GM18858 (cell line): ENCODE data around the gene BAIAP2.
"Not testable (repeated sequence)": the region's sequence is repeated elsewhere in the genome, so short reads cannot be mapped to it uniquely, and the experiment has no call there.

ENCODE experiments used
- ATAC-seq: cut with Tn5 transposase; IDR thresholded peaks from one replicate; pipeline ENCODE4 v1.9.1; 2021; ENCODE audit not compliant: unreplicated experiment

Gene BAIAP2

DNA sequence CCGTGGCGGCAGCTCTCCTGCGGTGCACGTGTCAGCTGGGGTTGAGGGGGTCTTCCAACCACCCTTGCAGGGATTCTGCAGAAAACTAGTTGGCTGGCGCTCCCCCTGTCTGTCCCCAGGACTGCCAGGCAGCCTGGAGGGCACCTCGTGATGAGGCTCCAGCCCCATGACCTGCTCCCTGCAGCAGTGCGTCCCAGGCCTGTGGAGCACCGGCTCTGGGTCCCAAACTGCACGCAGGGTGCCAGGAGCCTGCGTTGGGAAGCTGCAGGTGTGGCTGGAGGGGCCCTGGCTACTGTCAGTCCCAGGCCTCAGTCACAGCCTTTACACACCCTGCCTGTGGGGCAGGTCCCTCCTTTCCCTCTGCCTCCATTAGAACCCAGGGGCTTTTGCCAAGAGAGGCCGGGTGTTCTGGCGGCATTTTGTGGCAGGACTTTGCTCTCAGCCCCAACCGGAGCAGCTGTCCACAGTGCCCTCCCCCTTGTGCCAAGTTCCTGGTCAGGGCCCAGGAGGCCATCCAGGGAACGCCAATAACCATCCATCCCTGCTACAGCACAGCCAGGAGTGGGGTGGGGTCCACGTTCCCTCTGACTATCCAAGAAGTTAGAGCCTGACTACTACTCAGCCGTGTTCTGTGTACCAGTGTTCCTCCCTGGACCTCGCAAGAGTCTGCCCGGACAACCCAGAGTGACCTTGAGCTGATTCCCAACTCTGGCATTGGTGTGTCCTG is 34.2 kb upstream of the BAIAP2 start:
- no peak for ATAC-seq

DNA sequence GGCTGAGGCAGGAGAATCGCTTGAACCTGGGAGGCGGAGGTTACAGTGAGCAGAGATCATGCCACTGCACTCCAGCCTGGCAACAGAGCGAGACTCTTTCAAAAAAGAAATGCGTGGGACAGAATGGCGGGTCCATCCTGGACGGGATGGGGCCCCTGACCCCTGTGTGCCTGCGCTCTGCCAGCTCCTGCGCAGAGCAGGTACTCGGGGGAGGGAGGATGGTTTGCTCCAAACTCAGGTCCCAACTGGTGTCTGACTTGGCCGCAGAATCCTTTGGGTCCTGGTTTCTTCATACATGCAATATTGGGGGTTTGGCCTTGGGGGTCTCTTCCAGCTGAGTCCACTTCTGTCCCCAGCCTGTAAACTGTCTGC is 33.0 kb upstream of the BAIAP2 start:
- ATAC-seq, result no peak

DNA sequence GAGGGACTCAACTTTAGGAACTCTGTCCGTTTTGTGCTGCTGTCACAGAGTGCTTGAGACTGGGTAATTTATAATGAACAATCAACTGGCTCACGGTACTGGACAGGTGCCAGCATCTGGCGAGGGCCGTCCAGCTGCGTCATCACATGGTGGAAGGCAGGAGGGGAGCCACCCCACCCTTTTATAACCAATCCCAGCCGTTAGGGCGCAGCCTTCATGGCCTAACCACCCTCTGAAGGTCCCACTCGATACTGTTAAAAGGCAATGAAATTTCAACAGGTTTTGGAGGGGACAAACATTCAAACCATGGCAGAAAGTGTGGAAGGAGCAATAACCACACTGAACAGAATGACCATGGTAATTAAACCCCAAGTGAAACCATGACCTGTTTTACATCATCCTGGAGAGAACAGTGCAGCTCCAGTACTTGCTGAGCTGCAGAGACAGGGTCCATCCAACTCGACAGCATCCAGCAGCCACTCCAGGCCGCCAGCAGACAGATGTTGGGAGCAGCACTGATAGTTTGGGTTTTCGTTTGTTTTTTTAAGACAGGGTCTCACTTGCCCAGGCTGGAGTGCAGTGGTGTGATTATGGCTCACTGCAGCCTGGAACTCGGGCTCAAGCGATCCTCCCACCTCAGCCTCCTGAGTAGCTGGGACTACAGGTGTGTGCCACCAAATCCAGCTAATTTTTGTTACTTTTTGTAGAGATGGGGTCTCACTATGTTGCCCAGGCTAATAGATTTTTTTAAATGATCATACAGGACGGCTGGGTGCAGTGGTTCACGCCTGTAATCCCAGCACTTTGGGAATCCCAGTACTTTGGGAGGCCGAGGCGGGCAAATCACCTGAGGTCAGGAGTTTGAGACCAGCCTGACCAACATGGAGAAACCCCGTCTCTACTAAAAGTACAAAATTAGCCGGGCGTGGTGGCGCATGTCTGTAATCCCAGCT is 32.3 kb upstream of the BAIAP2 start:
- ATAC-seq, result no peak

DNA sequence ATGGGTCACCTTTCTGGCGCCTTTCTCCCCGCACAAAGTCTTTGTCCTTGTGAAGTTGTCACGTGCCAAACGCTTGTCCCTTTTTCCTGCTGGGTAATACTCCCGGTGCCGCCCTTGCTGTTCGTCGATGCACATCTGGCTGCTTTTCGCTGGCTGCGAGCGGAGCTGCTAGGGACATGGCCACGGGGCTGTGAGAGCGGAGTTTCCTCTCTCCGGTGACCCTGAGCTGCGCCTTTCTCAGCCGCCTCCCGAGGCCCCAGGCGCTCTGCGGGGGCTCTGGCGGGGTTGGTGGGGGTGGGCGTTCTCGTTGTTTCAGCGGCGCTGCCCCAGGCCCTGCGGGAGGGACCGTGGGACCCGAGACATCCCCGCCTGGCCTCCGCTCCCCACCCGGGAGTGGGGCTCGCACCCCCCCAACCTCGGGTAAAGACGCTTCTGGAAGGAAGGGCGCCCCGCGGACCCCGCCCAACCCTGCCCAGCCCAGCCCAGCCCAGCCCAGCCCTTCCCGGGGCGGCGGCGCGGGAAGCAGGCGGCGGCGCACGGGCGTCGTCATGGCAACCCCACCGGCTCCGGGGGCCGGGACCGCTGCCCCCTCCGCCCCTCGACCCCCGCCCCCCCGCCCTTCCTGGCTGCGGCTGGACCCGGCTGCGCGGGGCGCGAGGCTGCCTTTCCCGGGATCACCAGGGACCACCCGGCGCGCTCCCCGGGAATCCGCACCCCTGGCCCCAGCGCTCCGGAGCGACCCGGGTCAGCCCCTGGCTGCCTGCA is 31.1 kb upstream of the BAIAP2 start:
- no peak for ATAC-seq

DNA sequence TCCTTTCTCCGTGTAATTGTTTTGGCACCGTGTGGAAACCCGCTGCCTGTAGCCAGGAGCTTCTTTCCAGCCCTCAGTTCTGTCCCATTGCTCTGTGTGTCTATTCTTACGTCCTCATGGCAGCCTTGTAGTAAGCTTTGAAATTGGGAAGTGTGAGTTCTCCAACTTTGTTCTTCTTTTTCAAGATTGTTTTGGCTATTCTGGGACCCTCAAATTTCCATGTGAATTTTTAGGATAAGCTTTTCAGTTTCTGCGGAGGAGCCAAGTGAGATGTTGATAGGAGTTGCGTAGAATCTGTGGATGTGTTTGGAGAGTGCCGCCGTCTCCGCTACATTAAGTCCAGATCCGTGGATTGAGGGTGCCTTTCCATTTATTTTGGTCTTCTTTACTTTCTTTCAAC is 28.1 kb upstream of the BAIAP2 start:
- ATAC-seq, result no peak

DNA sequence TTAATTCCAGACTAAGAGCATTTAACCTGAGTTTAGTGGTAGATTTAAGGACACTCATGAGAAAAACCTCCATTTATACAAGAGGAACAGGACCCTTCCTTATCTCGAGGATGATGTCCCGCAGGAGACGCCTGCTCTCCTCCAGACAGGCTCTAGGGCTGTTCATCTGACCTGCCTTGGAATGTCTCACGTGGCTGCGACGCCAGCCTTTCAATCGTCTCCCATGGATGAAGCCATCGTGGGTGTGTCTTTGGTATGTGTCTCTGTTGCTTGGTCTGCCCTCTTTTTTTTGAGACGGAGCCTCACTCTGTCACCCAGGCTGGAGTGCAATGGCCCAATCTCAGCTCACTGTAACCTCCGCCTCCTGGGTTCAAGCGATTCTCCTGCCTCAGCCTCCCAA is 26.8 kb upstream of the BAIAP2 start:
- ATAC-seq, result no peak

DNA sequence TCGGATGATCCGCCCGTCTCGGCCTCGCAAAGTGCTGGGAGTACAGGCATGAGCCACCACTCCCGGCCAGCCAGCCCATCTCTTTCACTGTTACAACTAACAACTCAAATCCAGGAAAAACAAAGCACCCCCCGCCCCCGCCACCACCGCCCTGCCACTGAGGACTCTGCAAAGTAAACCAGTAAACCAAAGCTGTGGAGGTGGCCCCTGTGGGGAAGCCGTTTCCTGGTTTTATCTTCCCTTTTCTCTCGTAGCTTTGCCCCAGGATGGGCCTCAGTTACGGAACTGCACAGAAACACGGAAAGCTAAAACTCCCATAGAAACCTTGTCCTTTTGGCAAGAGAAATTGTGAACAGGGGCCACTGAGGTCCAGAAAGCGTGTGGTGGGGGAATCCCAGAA is 25.8 kb upstream of the BAIAP2 start:
- no peak for ATAC-seq

DNA sequence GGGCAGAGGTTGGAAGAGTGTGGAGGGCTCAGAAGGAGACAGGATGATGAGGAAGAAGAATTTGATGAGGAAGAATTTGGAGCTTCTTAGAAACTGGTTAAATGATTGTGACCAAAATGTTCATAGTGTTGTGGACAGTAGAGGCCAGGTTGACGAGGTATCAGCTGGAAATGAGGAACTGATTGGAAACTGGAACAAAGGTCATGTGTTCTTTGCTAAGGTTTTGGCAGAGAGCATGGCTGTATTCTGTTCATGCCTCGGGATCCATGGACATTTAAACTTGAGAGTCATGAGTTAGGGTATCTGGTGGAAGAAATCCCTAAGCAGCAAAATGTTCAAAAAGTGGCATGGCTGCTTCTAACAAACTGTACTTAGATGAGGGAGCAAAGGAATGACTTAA is 24.0 kb upstream of the BAIAP2 start:
- ATAC-seq, result no peak

DNA sequence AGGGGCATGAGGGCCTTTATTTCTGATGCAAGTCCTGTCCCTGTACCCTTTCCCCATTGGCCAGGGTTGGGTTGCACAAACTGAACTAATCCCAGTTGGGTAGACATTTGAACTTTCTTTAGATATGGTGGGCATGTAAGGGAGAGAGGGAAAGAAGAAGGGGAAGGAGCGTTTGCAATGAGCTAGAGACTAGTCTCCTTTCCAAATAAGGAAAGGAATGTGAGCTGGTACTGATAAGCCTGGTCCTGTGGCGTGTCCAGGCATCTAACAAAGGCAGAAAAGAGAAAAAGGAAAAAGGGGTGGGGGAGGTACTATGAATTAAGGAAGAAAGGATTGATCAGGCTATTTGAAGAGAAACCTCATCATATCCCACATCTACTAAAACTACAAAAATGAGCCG is 23.0 kb upstream of the BAIAP2 start:
- ATAC-seq, result no peak

DNA sequence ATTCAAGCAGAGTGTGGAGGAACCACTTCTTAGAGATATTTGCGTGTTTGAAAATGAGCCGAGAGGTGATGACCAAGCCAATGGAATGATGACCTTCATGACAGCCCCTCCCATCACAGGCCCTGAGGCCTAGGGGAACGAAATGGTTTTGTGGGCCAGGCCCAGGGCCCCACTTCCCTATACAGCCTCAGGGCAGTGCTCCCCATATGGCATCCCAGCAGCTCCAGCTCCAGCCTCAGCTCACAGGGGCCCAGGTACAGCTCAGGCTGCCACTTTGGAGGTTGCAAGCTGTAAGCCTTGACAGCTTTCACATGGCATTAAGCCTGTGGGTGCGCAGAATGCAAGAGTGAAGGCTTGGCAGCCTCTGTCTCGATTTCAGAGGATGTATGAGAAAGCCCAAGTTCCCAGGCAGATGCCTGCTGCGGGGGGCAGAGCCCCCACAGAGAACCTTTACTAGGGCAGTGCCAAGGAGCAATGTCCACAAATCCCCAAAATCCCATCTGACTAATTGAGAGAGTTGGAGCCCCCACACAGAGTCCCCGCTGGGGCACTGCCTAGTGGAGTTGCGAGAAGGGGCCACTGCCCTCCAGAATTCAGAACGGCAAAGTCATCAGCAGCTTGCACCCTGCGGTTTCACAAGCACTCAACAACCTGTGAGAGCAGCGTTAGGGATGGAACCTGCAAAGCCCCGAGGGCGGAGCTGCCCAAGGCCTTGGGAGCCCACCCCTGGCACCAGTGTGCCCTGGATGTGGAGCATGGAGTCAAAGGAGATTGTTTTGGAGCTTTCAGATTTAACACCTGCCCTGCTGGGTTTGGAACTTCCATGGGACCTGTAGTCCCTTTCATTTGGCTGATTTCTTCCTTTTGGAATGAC is 22.1 kb upstream of the BAIAP2 start:
- ATAC-seq, result no peak

DNA sequence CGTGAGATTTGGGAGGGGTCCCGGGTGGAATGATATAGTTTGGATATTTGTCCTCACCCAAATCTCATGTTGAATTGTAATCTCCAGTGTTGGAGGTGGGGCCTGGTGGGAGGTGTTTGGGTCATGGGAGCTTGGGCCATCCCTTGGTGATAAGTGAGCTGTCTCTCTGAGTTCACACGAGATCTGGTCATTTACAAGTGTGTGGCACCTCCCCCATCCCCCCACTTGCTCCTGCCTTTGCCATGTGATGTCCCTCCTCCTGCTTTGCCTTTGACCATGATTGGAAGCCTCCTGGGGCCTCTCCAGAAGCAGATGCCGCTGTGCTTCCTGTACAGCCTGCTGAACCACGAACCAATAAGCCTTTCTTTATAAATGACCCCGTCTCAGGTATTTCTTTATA is 21.3 kb upstream of the BAIAP2 start:
- ATAC-seq, result no peak

DNA sequence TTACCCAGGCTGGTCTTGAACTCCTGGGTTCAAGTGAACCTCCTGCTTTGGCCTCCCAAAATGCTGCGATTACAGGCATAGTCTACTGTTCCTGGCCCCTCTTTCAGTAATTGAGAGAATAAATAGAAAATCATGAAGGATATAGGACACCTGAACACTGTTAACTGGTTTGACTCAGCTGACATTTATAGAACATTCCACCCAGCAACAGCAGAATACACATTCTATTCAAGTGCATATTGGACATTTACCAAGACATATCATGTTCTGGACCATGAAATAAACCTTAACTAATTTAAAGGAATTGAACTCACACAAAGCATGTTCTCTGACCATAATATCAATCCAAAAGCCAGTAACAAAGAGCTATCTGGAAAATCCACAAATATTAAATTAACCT is 19.8 kb upstream of the BAIAP2 start:
- no peak for ATAC-seq

DNA sequence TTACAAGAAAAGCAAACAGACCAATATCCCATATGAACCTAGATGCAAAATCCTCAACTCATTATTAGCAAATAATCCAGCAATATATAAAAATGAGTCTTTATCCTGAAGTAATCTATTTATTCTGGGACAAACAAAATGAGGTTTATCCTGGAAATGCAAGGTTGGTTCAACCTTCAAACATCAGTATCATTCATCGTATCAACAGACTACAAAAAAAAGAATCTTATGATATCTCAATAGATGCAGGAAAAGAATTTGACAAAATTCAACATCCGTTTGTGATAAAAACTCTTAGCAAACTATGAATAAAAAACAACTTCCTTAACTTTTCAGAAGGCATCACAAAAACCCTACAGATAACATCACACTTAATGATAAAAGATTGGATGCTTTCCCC is 18.4 kb upstream of the BAIAP2 start:
- no peak for ATAC-seq

DNA sequence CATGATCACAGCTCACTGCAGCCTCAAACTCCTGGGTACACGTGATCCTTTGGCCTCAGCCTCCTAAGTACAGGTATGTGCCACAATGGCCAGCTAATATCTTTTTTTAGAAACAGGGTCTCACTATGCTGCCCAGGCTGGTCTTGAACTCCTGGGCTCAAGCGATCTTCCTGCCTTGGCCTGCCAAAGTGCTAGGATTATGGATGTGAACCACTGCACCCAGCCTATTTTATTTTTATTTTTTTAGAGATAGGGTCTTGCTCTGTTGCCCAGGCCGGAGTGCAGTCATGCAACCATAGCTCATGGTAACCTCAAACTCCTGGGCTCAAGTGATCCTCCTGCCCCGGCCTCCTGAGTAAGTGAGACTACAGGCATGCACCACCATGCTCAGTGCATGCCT is 17.6 kb upstream of the BAIAP2 start:
- ATAC-seq, result not testable (repeated sequence)

DNA sequence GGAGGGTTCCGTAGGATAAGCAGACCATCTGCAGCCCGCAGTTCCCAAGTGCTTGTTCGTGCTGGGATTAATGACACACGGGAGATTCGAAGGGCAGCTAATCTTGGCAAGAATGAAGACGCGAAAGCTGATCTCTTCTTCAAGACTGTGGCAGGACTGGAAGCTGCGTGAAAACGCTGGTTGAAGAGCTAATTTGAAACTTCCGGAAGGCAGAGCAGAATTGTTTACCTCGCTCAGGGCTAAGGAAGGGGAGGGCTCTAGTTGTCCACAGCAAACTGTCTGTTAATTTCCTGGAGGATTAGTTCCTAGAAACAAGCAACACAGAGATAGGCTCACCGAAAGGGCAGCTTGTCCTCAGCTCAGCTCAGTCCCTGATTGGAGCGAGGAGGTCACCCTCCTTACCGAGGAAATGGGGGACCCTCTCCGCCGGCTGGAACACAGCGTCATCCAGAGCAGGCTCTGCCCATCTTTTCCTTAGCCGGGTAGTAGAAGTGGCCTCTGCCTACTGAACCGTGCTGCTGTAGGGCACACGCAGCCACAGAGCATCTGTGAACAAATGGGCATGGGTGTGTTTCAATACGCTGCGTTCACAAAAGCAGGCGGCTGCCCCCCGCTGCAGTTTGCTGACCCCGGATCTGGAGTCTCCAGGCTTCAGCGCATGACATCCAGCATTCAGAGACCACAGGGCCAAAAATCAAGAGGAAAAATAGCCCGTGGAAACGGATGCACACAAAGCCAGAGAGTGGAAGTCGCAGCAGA is 16.7 kb upstream of the BAIAP2 start:
- no peak for ATAC-seq

DNA sequence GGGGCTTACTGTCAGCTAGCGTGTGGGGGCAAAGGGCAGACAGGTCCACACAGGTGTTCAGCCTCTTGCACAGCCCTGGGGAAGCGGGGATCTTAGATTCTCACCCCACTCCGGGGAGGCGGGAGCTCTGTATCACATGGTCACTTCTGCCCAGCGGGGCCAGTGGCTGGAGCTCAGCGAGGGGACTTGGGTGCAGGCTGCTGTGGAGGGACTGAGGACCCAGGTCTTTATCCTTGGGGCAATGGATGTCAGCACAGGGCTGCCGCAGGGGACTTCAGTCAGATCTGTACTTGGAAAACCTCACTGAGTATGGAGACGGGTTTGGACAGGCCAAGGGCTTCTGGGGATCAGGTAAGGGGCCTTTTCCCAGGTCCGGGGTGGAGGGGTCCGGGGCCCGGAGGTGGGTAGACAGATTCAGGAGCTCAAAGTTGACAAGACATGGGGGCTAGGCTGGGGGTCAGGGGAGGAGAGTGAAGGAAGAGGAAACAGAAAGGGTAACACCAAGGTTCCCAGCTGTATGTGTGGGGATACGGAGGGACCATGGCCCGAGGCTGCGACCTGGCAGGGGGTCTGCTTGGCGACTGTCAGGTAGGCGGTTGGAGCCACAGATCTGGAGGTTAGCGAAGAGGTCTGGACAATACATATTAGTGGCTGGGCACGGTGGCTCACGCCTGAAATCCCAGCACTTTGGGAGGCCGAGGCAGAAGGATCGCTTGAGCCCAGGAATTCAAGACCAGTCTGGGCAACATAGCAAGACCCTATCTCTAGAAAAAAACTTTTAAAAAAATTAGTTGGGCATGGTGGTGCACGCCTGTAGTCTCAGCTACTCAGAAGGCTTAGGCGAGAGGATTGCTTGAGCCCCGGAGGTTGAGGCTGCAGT is 15.1 kb upstream of the BAIAP2 start:
- ATAC-seq, result no peak

DNA sequence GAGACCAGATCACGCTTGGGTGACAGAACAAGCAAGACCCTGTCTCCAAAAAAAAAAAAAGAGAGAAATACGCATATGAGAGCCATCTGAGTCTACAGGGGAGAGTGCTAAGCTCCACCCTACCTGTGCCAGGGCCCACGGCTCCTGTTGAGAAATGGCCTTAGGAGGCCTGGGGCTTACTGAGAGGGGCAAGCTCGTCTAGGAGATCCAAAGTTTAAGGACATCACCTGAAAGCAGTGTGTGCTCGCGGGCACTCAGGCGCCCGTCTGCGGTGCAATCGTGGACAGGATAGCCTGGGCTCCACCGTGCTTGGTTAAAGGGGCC is 14.5 kb upstream of the BAIAP2 start:
- ATAC-seq, result no peak

DNA sequence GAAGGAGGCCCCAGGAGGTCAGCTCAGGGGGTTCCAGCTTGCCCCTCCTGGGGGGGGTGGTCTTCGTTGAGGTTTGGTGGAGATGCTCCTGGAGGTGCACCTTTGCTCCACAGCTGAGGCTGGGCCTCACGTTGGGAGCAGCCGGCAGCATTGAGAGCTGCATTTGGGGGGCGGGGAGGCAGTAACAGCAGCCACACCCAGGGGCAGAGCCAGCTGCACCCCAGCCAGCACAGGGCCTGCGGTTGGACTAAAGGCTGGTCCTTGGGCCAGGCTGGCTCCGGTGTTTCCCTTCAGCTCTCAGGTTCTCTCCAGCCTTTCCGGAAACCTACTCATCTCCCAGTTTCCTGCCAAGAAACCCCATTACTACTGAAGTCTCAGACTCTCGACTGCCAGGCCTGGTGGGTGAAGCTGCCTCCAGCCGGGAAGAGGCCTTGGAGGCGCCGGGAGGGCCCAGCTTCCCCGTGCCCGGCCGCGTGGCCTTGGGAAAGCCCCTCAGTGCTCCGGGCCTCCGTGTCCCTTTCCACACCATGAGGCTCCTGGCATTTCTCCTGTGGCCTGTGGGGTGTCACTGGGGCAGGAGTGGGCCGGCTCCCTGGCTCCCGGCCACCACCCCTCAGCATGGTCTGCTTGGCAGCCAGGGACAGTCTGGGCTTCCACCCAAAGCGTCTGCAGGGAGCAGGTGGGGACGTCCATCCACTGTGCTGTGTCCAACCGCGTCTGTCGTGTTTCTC is 14.0 kb upstream of the BAIAP2 start:
- no peak for ATAC-seq
